ENCODE measurements around the gene STK4. TPM values are rescaled to one million over a fixed set of nuclear protein-coding genes. Genes with fewer than 3 reads are reported as not detected.
"Not testable (repeated sequence)": the region's sequence is repeated elsewhere in the genome, so short reads cannot be mapped to it uniquely, and the experiment has no call there.

The STK4 gene
- total and polyA plus RNA-seq, 2 of the 4 experiments (the other 2 are of a cell fraction): 10.2 to 22.2 TPM

- H3K4me1 ChIP-seq (ENCODE audit: control insufficient read depth, insufficient read depth, low read length); H4K20me1 ChIP-seq (ENCODE audit: insufficient read depth, low read length); H3K4me2 ChIP-seq (ENCODE audit: low read depth, low read length); intact Hi-C loops (cut with micrococcal nuclease); DNase-seq; H3K36me3 ChIP-seq (ENCODE audit: control insufficient read depth, insufficient read depth, low read length); H2AFZ ChIP-seq (replicated peaks; ENCODE audit: low read length, poor library complexity); H4K5ac ChIP-seq (ENCODE audit: low read depth, low read length); H3K4me3 ChIP-seq (ENCODE audit: insufficient read depth, low read depth, low read length); H3K27ac ChIP-seq (ENCODE audit: insufficient read depth, low read length); H3K9ac ChIP-seq (ENCODE audit: low read depth, low read length); dilution Hi-C loops (cut with HindIII; ENCODE audit: low sequenced_read_pairs, unreplicated experiment); H2AK5ac ChIP-seq (ENCODE audit: low read depth, low read length); BruUV-seq (replicated peaks); H3K9me1 ChIP-seq (ENCODE audit: insufficient read depth, low read length); H3K27me3 ChIP-seq (ENCODE audit: control insufficient read depth, insufficient read depth, low read length); H4K91ac ChIP-seq (ENCODE audit: insufficient read depth, low read depth, low read length); H3K23ac ChIP-seq (ENCODE audit: low read depth, low read length); CTCF ChIA-PET; H2AK9ac ChIP-seq (replicated peaks; ENCODE audit: low read depth, low read length, poor library complexity); H3K56ac ChIP-seq (ENCODE audit: extremely low read depth, insufficient read depth, low read length); H2BK15ac ChIP-seq (ENCODE audit: low read depth, low read length); H2BK5ac ChIP-seq (ENCODE audit: low read depth, low read length, poor library complexity, severe bottlenecking); H2BK120ac ChIP-seq (ENCODE audit: low read depth, low read length); H3K14ac ChIP-seq (replicated peaks; ENCODE audit: low read depth, low read length); H2BK20ac ChIP-seq (ENCODE audit: low read depth, low read length); in situ Hi-C loops (cut with MboI; ENCODE audit: low sequenced_read_pairs); H3K4ac ChIP-seq (ENCODE audit: low read depth, low read length); H3K18ac ChIP-seq (ENCODE audit: low read depth, low read length); POLR2A ChIA-PET (ENCODE audit: unreplicated experiment); ATAC-seq (ENCODE audit: low read depth); H3K9me3 ChIP-seq (ENCODE audit: control insufficient read depth, insufficient read depth, low read length); H3K79me1 ChIP-seq (ENCODE audit: low read depth in 1 of 2, low read length in 2 of 2); H4K8ac ChIP-seq (ENCODE audit: low read depth in 2 of 2, low read length in 2 of 2): not testable (repeated sequence)
- WGBS, 2 experiments (ENCODE audit: extremely low coverage in 2 of 2, insufficient read length in 1 of 2): 100% methylated on average over 1 of the region's 2 CpGs; no CpG with 5 or more reads in 1 of the 2 experiments
Observed at GRCh38 chr20:45023140-45023539, 56.8 kb downstream of the STK4 start.
